Endothelial cell of umbilical vein (primary cell): ENCODE measurements around the gene MAP3K4.

ENCODE experiments used
- EZH2 ChIP-seq: IDR thresholded peaks from 2 replicates; pipeline ENCODE4 v1.6.1; 2012; ENCODE audit warnings: borderline replicate concordance, low read depth, mild to moderate bottlenecking, moderate library complexity, low read length, inconsistent platforms; ENCODE audit not compliant: severe bottlenecking
- TF ChIP-seq, protein P1 (sequence below): IDR thresholded peaks from 2 replicates; pipeline ENCODE4 v1.6.1; 2011; ENCODE audit not compliant: insufficient read depth, insufficient read length
- TF ChIP-seq, protein P2 (sequence below), 2 donors: IDR thresholded peaks; 1 replicate in 1 of 2; 2 replicates in 1 of 2; pipeline ENCODE4 v1.5.1; 2011; ENCODE audit warnings: low read length in 2 of 2, mild to moderate bottlenecking in 2 of 2, moderate library complexity in 2 of 2, control low read depth in 1 of 2, inconsistent platforms in 1 of 2, low read depth in 1 of 2; ENCODE audit not compliant: insufficient read depth in 1 of 2; ENCODE audit errors: extremely low read depth in 1 of 2

DNA sequence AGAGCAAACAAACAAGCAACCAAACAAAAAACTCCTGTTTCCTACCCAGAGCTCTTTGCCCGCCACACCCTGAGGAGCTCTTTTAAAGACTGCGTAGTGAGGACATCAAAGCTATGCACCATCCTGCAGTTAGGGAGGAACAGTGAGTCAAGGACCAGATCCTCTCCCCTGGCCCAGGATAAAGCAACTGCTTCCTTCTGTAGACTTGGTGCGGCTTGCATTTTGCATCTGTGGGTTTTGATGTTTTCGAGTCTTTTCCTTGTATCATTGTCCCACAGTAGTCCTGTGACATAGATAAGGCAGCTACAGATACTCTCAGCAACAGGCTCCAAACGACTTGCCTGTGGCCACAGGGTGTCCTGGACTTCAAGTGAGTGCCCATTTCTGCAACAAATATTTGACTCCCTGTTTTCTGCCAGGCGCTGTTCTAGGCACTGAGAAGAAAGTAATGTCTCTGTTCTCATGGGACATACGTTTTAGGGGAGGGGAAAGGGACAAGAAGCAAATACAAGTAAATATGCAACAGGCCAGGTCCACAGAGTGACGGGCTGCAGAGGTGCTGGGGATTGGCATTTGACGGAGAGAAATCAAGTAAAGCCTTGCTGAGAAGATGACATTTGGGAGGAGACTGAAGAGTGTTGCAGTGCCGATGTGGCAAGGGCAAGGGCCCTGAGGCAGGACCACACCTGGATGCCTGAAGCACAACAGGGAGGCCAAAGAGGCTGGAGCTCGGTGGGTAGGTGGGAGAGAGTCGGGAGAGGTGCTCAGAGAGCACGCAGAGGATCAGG is 35.9 kb upstream of the MAP3K4 start:
- TF ChIP-seq, protein P1, sequence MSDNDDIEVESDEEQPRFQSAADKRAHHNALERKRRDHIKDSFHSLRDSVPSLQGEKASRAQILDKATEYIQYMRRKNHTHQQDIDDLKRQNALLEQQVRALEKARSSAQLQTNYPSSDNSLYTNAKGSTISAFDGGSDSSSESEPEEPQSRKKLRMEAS = no peak
- TF ChIP-seq, protein P2, sequence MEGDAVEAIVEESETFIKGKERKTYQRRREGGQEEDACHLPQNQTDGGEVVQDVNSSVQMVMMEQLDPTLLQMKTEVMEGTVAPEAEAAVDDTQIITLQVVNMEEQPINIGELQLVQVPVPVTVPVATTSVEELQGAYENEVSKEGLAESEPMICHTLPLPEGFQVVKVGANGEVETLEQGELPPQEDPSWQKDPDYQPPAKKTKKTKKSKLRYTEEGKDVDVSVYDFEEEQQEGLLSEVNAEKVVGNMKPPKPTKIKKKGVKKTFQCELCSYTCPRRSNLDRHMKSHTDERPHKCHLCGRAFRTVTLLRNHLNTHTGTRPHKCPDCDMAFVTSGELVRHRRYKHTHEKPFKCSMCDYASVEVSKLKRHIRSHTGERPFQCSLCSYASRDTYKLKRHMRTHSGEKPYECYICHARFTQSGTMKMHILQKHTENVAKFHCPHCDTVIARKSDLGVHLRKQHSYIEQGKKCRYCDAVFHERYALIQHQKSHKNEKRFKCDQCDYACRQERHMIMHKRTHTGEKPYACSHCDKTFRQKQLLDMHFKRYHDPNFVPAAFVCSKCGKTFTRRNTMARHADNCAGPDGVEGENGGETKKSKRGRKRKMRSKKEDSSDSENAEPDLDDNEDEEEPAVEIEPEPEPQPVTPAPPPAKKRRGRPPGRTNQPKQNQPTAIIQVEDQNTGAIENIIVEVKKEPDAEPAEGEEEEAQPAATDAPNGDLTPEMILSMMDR (IDR thresholded peaks at IDR 0.05; ENCODE audit: extremely low read depth in 1 of 2, insufficient read depth in 1 of 2, low read depth in 1 of 2, low read length in 2 of 2) = no peak
- TF ChIP-seq EZH2 = no peak
